Muscle of arm (tissue), 12 donors: Measurements from ENCODE around the gene FNDC5. TPM values are rescaled to one million over a fixed set of nuclear protein-coding genes. Genes with fewer than 3 reads are reported as not detected.

ENCODE experiments used
- DNase-seq: peaks from one replicate; pipeline ENCODE4 v3.0.0-alpha.2; 2013
- polyA plus RNA-seq, 12 donors: library from polyadenylated mRNA; unstranded; fragments of 120-200 nt; gene quantifications; one replicate each; pipeline ENCODE4 v1.2.1, GENCODE V29; 2013; ENCODE audit not compliant: insufficient read length in 12 of 12

Gene FNDC5
- polyA plus RNA-seq, 12 donors, result 122 to 612 (median 192) TPM

- no peak for DNase-seq
These were observed 28.2 kb upstream of the FNDC5 start for GRCh38 chr1:32898958-32899357.

- no peak for DNase-seq
These were observed 27.3 kb upstream of the FNDC5 start for GRCh38 chr1:32898056-32898455.

GRCh38 chr1:32897082-32898049, 26.7 kb upstream of the FNDC5 start:
- no peak for DNase-seq

GRCh38 chr1:32896451-32896850, 25.7 kb upstream of the FNDC5 start:
- DNase-seq, result no peak

GRCh38 chr1:32895325-32896215, 24.9 kb upstream of the FNDC5 start:
- no peak for DNase-seq

GRCh38 chr1:32894681-32895080, 24.0 kb upstream of the FNDC5 start:
- no peak for DNase-seq

GRCh38 chr1:32894019-32894600, 23.4 kb upstream of the FNDC5 start:
- DNase-seq, result no peak

GRCh38 chr1:32893198-32894018, 22.7 kb upstream of the FNDC5 start:
- peak; percentile 66 for DNase-seq

- no peak for DNase-seq
These were observed 21.9 kb upstream of the FNDC5 start for GRCh38 chr1:32892368-32893197.

- DNase-seq, result no peak
These were observed 20.9 kb upstream of the FNDC5 start for GRCh38 chr1:32891630-32892029.

GRCh38 chr1:32891241-32891570, 20.5 kb upstream of the FNDC5 start:
- no peak for DNase-seq

GRCh38 chr1:32890516-32891240, 20.0 kb upstream of the FNDC5 start:
- DNase-seq, result no peak

GRCh38 chr1:32889731-32890278, 19.1 kb upstream of the FNDC5 start:
- DNase-seq, result no peak

GRCh38 chr1:32888677-32889420, 18.1 kb upstream of the FNDC5 start:
- DNase-seq, result no peak

GRCh38 chr1:32888134-32888533, 17.4 kb upstream of the FNDC5 start:
- no peak for DNase-seq

GRCh38 chr1:32887623-32888022, 16.9 kb upstream of the FNDC5 start:
- DNase-seq, result no peak

GRCh38 chr1:32886828-32887414, 16.2 kb upstream of the FNDC5 start:
- DNase-seq, result no peak
